GM12874 (cell line): ENCODE measurements around the gene ESR2.

Experiments
- CTCF ChIP-seq: IDR thresholded peaks from 2 replicates; pipeline ENCODE4 v1.5.1; 2011; ENCODE audit warnings: low read depth, mild to moderate bottlenecking, control low read depth, low read length, moderate library complexity; ENCODE audit not compliant: insufficient read depth

ESR2 gene

DNA sequence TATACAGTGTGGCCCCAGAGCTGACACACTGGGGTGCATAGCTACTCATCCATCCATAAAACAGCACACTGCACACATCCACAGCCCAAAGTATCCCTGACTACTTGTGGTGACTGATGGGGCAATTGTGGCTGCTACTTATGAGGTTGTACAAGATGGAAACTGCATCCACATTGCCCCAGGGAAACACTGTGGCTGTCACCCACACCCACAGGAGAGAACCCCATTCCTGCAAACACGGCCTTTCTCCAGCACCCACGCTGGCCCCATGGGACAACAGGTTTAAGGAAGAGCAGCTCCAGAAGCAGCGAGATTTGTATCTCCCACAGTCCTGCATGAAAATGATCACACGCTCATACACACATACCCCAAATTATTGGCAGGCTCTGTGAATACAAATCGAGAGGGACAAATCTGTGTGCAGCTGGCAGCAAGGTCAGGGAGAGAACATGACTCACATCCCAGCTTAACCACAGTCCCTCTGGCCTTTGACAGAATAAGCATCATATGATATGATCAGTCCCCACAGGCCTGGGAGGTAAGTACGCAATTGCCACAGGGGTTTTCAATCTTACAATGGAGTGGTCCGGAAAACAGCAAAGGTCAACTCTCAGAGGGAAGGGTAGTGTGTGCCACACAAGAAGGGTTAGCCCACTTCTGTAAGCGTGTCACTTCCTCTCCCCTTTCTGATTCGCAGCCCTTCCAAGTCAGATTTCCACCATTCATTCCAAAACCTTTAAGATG, 61.9 kb downstream of the ESR2 start:
- no peak for TF ChIP-seq CTCF

DNA sequence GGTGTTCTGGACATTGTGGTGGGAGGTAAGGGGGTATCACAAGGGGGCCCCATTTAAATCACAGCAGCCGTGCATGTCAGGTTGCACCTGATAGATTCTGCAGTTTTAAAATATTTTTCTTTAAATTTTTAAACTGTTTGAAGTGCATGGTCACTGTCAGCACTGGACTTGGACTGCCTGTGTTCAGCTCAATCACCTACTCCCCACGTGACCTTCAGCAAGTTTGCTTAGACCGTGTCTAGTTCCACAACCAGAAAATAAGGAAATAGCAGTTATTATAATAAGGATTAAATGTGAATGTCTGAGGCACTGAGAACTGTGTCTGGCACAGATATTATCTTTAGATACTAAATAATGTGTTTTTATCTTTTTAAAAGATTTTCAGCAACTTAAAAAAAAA, 64.7 kb downstream of the ESR2 start:
- no peak for TF ChIP-seq CTCF

DNA sequence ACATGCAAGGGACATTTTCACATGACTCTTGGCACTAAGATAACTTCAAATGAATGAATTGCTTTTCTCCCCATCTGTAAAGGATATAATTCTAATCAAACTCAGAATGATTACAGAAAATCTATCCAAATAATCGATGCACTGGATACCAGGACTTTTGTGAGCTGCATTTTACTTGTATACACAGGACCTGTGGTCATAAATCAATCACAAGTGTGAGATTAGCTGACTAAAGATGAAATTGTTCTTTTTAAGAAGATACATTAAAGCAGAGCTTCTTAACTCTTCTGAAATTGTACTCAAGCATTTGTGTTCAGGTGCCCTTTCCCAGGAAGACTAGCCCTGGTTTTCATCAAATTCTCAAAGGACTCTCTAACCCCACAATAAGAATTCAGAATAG, 66.3 kb downstream of the ESR2 start:
- no peak for TF ChIP-seq CTCF

DNA sequence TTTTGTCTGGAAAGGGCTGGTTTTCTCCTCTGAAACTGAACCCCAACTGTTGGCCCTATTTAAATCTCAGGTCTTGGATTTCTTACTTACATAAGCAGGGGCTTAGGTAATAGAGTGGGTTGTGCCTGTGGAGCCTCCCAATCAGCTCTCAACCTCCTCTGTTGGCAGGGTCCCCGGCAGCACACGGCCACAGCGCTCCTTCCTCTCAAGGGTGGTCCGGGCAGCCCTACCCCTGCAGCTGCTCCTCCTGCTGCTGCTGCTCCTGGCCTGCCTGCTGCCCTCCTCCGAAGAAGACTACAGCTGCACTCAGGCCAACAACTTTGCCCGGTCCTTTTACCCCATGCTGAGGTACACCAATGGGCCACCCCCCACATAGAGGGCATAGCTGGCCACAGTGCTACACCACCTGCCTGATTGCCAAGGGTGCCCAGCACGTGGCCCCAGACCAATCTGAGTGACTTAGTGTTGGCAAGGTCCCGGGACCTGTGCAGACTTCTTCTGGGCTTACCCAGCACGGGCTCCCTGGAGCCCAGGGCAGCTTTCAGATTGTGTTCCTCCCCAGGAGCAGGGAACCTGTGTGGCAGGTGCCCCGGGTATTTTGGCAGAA, 68.9 kb downstream of the ESR2 start:
- no peak for TF ChIP-seq CTCF

DNA sequence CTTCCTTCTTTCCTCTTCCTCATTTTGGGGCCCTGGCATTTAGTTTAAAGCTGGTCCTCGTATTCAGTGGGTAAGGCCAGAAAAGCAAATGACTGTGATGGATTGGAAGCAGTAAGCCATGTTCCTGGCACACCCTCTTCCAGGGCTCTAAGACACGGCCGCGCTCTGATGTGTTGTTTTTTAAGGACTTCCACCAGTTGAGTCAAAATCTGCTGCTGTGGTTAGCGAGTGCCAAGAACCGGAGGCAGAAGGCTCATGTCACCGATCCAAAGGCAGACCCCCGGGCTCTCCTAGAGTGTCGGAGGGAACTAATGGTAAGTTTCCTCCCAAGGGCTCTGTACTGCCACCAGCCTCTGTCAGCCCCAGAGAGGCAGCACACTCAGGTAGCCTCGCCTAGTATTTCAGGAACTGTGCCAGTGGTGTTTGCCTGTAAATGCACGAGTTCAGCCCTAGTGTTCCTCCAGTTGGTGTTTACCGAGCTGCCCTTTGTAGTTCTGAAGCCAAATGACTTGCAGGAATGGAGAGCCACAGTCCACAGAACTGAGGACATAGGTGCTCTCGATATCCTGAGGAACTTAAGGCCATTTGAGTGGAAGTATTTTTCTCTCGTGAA, 72.7 kb downstream of the ESR2 start:
- no peak for TF ChIP-seq CTCF

GRCh38 chr14:64220466-64220865, 73.7 kb downstream of the ESR2 start:
- no peak for TF ChIP-seq CTCF

GRCh38 chr14:64220056-64220455, 74.1 kb downstream of the ESR2 start:
- TF ChIP-seq CTCF = no peak
